Choroid plexus epithelial cell (primary cell): ENCODE measurements around the gene FUBP3.
A peak's percentile ranks its signal among the peaks of the same experiment; 100 is the strongest.
"Not testable (repeated sequence)": the region's sequence is repeated elsewhere in the genome, so short reads cannot be mapped to it uniquely, and the experiment has no call there.

Source experiments
- DNase-seq: peaks from one replicate; pipeline ENCODE4 v3.0.0-alpha.2; 2010; ENCODE audit warnings: low read depth
- H3K4me3 ChIP-seq: 2 replicates; pipeline ENCODE4 v1.5.1; 2011; ENCODE audit warnings: low read depth, mild to moderate bottlenecking, control low read depth, low read length, moderate library complexity
- TF ChIP-seq, protein P1 (sequence below): conservative IDR thresholded peaks from 2 replicates; pipeline ENCODE4 v1.5.1; 2011; ENCODE audit warnings: low read depth, mild to moderate bottlenecking, control low read depth, inconsistent platforms, low read length, moderate library complexity

The FUBP3 gene

DNA sequence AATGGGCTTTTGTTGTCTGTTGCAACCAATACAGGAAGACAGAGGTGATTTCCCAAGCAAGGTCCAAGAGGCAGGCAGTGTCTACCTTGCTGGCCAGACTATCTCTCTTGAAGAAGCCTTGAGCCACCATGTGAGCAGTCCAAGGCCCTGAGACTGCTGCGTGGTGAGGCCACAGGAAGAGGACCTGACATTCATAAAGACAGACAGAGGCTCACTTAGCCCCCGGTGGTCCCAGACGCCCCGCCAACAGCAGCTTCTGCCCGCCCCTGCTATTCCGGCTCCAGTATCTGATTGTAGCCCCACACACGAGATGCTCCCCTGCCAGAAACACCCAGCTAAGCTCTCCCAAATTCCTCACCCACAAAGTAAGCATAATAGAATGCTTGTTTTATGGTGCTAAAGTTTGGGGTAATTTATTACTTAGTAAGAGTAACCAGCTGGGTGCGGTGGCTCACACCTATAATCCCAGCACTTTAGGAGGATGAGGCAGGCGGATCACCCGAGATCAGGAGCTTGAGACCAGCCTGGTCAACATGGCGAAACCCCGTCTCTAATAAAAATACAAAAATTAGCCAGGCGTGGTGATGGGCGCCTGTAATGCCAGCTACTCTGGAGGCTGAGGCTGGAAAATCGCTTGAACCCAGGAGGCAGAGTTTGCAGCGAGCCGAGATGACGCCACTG, 22.8 kb upstream of the FUBP3 start:
- TF ChIP-seq, protein P1, sequence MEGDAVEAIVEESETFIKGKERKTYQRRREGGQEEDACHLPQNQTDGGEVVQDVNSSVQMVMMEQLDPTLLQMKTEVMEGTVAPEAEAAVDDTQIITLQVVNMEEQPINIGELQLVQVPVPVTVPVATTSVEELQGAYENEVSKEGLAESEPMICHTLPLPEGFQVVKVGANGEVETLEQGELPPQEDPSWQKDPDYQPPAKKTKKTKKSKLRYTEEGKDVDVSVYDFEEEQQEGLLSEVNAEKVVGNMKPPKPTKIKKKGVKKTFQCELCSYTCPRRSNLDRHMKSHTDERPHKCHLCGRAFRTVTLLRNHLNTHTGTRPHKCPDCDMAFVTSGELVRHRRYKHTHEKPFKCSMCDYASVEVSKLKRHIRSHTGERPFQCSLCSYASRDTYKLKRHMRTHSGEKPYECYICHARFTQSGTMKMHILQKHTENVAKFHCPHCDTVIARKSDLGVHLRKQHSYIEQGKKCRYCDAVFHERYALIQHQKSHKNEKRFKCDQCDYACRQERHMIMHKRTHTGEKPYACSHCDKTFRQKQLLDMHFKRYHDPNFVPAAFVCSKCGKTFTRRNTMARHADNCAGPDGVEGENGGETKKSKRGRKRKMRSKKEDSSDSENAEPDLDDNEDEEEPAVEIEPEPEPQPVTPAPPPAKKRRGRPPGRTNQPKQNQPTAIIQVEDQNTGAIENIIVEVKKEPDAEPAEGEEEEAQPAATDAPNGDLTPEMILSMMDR, result no peak
- no peak overlapping the region for H3K4me3 ChIP-seq
- no peak for DNase-seq

DNA sequence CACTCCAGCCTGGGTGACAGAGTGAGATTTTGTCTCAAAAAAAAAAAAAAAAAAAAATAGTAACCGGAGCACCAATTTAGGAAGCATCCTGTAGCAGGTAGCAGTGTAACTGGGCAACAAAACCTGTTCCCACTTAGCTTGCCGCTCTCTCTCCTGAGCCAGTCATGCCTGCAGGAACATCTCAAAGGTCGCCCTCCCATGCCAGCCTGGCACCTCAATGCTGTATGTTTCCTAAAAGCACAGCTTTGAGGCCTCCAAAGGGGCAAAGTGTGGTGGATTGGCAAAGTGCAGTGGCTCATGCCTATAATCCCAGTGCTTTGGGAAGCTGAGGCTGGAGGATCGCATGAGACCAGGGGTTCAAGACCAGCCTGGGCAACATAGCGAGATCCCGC, 22.3 kb upstream of the FUBP3 start:
- H3K4me3 ChIP-seq, result no peak overlapping the region
- no peak for DNase-seq
- TF ChIP-seq, protein P1, result no peak

DNA sequence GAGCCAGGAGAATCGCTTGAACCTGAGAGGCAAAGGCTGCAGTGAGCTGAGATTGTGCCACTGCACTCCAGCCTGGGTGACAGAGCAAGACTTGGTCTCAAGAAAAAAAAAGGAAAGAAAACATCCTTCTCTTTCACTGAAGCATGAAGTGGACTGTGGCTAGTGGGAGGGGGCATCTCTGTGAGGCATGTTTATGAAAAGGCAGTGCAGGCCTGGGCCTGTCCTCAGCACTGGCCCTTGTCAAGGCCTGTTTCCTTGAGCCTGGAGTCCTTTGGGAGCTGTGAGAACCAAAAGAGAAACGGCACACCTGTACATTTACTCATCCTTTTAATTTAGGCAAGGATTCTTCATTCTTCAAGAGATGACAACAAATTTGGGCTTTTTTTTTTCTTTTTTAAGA, 18.3 kb upstream of the FUBP3 start:
- no peak overlapping the region for H3K4me3 ChIP-seq
- TF ChIP-seq, protein P1, result no peak
- DNase-seq, result no peak

DNA sequence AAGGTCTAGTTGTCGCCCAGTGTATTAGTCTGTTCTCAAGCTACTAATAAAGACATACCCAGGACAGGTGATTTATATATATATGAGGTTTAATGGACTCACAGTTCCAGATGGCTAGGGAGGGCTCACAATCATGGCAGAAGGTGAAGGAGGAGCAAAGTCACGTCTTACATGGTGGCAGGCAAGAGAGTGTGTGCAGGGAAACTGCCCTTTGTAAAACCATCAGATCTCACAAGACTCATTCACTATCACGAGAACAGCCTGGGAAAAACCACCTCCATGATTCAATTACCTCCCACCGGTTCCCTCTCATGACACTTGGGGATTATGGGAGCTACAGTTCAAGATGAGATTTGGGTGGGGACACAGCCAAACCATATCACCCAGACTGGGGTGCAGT, 16.9 kb upstream of the FUBP3 start:
- not testable (repeated sequence) for DNase-seq, H3K4me3 ChIP-seq

DNA sequence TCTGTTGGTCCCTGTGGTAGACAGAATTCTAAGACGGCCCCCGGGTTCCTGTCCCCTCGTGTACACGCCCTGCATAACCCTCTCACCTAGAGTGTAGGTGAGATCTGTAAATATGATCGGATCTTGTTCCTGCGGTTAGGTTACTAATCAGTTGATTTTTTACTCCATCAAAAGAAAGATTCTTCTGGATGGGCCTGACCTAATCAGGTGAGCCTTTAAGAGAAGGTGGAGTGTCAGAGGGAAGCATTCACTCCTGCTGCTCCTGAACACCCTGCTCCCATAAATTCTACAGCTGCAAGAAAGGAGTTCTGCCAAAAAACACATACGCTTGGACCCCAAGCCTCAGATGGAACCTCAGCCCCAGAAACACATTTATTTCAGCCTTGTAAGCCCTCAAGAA, 15.6 kb upstream of the FUBP3 start:
- TF ChIP-seq, protein P1, result no peak
- no peak for DNase-seq
- H3K4me3 ChIP-seq, result no peak overlapping the region

DNA sequence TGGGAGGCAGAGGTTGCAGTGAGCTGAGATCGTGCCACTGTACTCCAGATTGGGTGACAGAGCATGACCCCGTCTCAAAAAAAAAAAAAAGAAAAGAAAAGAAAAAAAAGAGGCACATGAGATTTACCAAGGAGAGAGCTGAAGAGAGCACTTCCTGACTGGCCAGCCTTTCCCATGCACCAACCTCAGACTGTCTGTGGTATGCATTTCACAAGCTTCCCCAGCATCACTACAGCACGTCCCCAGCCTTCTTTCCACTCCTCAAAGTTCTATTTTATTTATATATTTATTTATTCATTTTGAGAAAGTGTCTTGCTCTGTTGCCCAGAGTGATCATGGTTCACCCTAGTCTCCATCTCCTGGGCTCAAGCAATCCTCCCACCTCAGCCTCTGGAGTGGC, 13.6 kb upstream of the FUBP3 start:
- TF ChIP-seq, protein P1, result no peak
- DNase-seq, result peak; percentile 58
- no peak overlapping the region for H3K4me3 ChIP-seq

DNA sequence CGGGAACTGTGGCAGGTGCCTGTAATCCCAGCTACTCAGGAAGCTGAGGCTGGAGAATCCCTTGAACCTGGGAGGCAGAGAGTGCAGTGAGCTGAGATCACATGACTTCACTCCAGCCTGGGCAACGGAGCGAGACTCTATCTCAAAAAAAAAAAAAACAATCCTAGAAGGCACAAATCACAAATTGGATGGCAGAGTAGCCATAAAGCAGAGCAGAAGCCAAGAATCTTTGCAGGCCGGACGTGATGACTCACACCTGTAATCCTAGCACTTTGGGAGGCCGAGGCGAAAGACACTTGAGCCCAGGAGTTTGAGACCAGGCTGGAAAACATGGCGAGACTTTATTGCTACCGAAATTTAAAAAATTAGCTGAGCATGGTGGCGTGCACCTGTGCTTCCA, 9.2 kb upstream of the FUBP3 start:
- TF ChIP-seq, protein P1, result no peak
- DNase-seq, result peak; percentile 43

More for the DNA sequence above, 9.2 kb upstream of the FUBP3 start:
- no peak overlapping the region for H3K4me3 ChIP-seq
